Spleen (tissue), 7 donors: ENCODE data around the gene DAB2.

Experiments
- CTCF ChIP-seq, 11 experiments: fragments of 200-600 bp in 7 of 11; fragments of 450-650 bp in 4 of 11; sonication (generic) in 4 of 11; IDR thresholded peaks in 8 of 11; conservative IDR thresholded peaks in 3 of 11; 1 replicate in 7 of 11; 2 replicates in 4 of 11; pipeline versions ENCODE4 v1.4.0 to v1.8.0; 2016 to 2021; ENCODE audit warnings: antibody characterized with exemption in 11 of 11, inconsistent platforms in 4 of 11, mild to moderate bottlenecking in 1 of 11
- POLR2A ChIP-seq, 3 donors: fragments of 450-650 bp; IDR thresholded peaks; one replicate each; pipeline ENCODE4 v1.5.1; 2017; ENCODE audit warnings: antibody characterized with exemption in 3 of 3, mild to moderate bottlenecking in 1 of 3
- donor health status: DM: no; HTN: no; CAD: no; lungs with moderate emphysema.
- donor health status: DM: no; HTN: no; CAD: no.
- donor health status: DM: no; HTN: no; CAD: no.

GRCh38 chr5:39400713-39401578, 23.8 kb downstream of the DAB2 start:
- TF ChIP-seq CTCF (IDR thresholded peaks at IDR 0.05 in 8 of 11, conservative IDR thresholded peaks at IDR 0.05 in 3 of 11) (no peak), POLR2A (IDR thresholded peaks at IDR 0.05) (no peak)
